Adrenal gland (tissue), 12 donors: ENCODE measurements around the gene RASEF. TPM values are rescaled to one million over a fixed set of nuclear protein-coding genes. Genes with fewer than 3 reads are reported as not detected.
"Not testable (repeated sequence)": the region's sequence is repeated elsewhere in the genome, so short reads cannot be mapped to it uniquely, and the experiment has no call there.

Experiments
- DNase-seq, 7 donors: peaks; one replicate each; pipeline ENCODE4 v3.0.0-alpha.2; 2019 to 2020
- H3K27ac ChIP-seq, 5 donors: fragments of 200-600 bp; sonication (generic) in 4 of 5; 1 replicate in 3 of 5; 2 replicates in 2 of 5; pipeline versions ENCODE4 v1.5.1 to v1.8.0; 2016 to 2020; ENCODE audit warnings: mild to moderate bottlenecking in 1 of 5
- H3K27me3 ChIP-seq: fragments of 200-600 bp; 2 replicates; pipeline ENCODE4 v1.8.0; 2021
- H3K36me3 ChIP-seq, 2 donors: fragments of 200-600 bp; replicated peaks in 1 of 2; 1 replicate in 1 of 2; 2 replicates in 1 of 2; pipeline versions ENCODE4 v1.5.1 to v1.8.0; 2018 to 2022
- H3K4me1 ChIP-seq, 2 donors: fragments of 200-600 bp; replicated peaks in 1 of 2; 1 replicate in 1 of 2; 2 replicates in 1 of 2; pipeline versions ENCODE4 v1.5.1 to v1.8.0; 2018 to 2021
- H3K4me3 ChIP-seq, 4 donors: fragments of 200-600 bp; sonication (generic) in 3 of 4; one replicate each; pipeline ENCODE4 v1.5.1; 2016 to 2018
- H3K9me3 ChIP-seq, 3 donors: fragments of 200-600 bp; sonication (generic) in 1 of 3; replicated peaks in 1 of 3; 1 replicate in 2 of 3; 2 replicates in 1 of 3; pipeline versions ENCODE4 v1.5.1 to v1.8.0; 2016 to 2021
- POLR2A ChIP-seq, 2 donors: fragments of 450-650 bp; IDR thresholded peaks; one replicate each; pipeline ENCODE4 v1.6.1; 2017; ENCODE audit warnings: antibody characterized with exemption in 2 of 2, mild to moderate bottlenecking in 2 of 2, moderate library complexity in 1 of 2
- WGBS, 4 donors: extraction: QIAGEN DNeasy Blood & Tissue Kit in 2 of 4; methylation state at CpG; one replicate each; pipeline versions ENCODE4 v1.1.5 to v1.1.7; 2013 to 2017; 5-methylcytosine and 5-hydroxymethylcytosine counted together
- intact Hi-C, 2 donors: fragments of 100-400 bp; cut with DNase I; formaldehyde crosslinking; loops; one replicate each; pipeline versions ENCODE4 v1.14.1 to v1.15.0; 2022 to 2023
- polyA plus RNA-seq, 3 donors: library from polyadenylated mRNA; stranded (reverse); fragments of 200-250 nt in 2 of 3; fragments of 350-450 nt in 1 of 3; fragmentation: Illumina TruSeq in 1 of 3; extraction: RNeasy Lipid Tissue Mini Kit (QIAGEN cat#74804) in 1 of 3; gene quantifications; one replicate each; pipeline ENCODE4 v1.2.3, GENCODE V29; 2013 to 2014
- total RNA-seq, 9 donors: library from RNA; depleted of rRNA in 4 of 9; stranded (reverse); fragments of >200 nt in 4 of 9; fragments of 120-200 nt in 1 of 9; fragmentation: NEBNext Ultra II Directional in 1 of 9; extraction: Animal tissue kit (Norgen Biotek cat#: 25700) in 1 of 9; gene quantifications; one replicate each; pipeline versions ENCODE4 v1.1.0 to v1.2.4, GENCODE V29; 2013 to 2023
- TF ChIP-seq, protein P1 (sequence below), 6 experiments: fragments of 450-650 bp in 4 of 6; fragments of 200-600 bp in 2 of 6; sonication (generic) in 1 of 6; IDR thresholded peaks; 1 replicate in 5 of 6; 2 replicates in 1 of 6; pipeline versions ENCODE4 v1.5.1 to v1.8.0; 2016 to 2021; ENCODE audit warnings: antibody characterized with exemption in 6 of 6, mild to moderate bottlenecking in 2 of 6, moderate library complexity in 1 of 6
- donor health status: healthy with polysubstance abuse.
- donor health status: Bipolar disorder and iron deficiency.
- donor health status: DM: yes; HTN: yes; CAD: no.
- donor health status: DM: no; HTN: no; CAD: no.
- donor health status: DM: no; HTN: no; CAD: no.
- donor health status: DM: yes; HTN: yes; CAD: no.

The RASEF gene
- total and polyA plus RNA-seq, 12 donors = 0.06 to 1.1 (median 0.29) TPM

DNA sequence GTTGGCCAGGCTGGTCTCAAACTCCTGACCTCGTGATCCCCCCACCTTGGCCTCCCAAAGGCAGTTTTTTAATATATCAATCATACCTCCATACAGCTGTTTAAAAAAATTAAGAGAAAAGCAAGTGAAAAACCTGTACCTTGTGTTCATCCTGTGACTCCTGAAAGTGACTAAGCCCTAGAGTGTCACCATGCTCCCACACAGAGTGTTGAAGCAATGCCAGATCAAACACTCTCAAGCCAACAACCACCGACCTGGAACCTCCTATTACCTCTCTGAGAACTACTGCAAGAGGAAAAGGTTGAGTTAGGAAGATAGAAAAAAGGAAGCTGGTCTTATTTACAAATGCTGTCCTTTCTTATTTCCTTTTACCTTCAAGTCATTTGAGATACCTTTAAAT, 123.5 kb downstream of the RASEF start:
- no peaks in the 10 kb centered on the region for H3K36me3 ChIP-seq
- no peak overlapping the region for H3K27ac ChIP-seq
- TF ChIP-seq, protein P1, sequence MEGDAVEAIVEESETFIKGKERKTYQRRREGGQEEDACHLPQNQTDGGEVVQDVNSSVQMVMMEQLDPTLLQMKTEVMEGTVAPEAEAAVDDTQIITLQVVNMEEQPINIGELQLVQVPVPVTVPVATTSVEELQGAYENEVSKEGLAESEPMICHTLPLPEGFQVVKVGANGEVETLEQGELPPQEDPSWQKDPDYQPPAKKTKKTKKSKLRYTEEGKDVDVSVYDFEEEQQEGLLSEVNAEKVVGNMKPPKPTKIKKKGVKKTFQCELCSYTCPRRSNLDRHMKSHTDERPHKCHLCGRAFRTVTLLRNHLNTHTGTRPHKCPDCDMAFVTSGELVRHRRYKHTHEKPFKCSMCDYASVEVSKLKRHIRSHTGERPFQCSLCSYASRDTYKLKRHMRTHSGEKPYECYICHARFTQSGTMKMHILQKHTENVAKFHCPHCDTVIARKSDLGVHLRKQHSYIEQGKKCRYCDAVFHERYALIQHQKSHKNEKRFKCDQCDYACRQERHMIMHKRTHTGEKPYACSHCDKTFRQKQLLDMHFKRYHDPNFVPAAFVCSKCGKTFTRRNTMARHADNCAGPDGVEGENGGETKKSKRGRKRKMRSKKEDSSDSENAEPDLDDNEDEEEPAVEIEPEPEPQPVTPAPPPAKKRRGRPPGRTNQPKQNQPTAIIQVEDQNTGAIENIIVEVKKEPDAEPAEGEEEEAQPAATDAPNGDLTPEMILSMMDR (IDR thresholded peaks at IDR 0.05) = no peak
- no peak for TF ChIP-seq POLR2A (IDR thresholded peaks at IDR 0.05)
- 41 to 55% (median 48%) methylated on average over 2 of the region's 2 CpGs for WGBS, 4 donors
- H3K9me3 ChIP-seq = no peaks in the 10 kb centered on the region
- no peaks in the 10 kb centered on the region for H3K27me3 ChIP-seq
- intact Hi-C loops = no loop called here
- no peak for DNase-seq
- no peak overlapping the region for H3K4me3 ChIP-seq
- H3K4me1 ChIP-seq = no peaks in the 10 kb centered on the region

DNA sequence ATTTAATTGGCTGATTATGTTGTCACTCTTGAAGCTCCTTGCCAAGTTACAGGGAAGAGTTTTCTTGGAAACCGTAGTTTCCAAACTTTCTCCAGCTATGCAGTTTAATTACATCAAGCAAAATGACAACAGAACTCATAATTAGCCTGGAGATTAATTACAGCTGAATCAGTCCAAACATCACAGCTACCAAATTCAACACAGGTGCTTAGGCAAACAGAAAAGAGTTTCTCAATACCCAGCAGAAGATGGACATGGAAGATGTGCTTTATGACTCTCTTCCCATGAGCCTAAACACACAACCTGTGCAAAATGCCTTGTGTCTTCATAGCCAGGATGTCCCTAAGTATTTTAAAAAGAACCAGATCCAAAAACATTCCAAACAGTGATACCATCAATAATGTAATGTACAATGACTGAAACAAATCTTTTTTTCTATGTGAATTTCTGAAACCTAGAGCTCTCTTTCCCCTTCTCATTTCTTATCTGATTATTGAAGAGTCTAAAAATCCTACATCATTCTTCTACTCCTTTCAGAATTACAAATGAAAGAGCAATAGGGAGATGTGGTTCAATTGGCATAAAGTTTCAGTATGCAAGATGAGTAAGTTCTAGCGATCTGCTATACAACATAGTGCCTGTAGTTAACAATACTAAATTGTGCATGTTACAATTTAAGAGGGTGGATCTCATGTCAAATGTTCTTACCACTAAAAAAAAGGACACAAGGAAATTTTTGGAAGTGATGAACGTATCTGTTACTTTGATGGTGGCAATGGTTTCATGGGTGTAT, 124.3 kb downstream of the RASEF start:
- intact Hi-C loops = no loop called here
- Histone ChIP-seq H3K4me1 (no peaks in the 10 kb centered on the region), H3K4me3 (no peak overlapping the region), H3K9me3 (no peaks in the 10 kb centered on the region), H3K36me3 (no peaks in the 10 kb centered on the region), H3K27ac (no peak overlapping the region), H3K27me3 (no peaks in the 10 kb centered on the region)
- 75 to 80% (median 80%) methylated on average over 3 of the region's 3 CpGs for WGBS, 4 donors
- DNase-seq = no peak
- TF ChIP-seq, protein P1 (IDR thresholded peaks at IDR 0.05) = no peak
- no peak for TF ChIP-seq POLR2A (IDR thresholded peaks at IDR 0.05)

DNA sequence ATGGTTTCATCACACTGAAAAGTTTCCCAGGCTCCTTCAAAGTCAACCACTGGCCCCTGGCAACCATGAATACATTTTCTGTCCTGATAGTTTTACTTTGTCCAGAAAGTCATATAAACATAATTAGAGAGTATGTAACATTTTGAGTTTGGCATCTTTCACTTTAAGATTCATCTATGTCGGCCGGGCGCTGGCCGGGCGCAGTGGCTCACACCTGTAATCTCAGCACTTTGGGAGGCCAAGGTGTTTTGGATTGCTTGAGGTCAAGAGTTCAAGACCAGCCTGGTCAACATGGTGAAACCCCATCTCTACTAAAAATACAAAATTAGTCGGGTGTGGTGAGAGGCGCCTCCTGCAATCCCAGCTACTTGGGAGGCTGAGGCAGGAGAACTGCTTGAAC, 126.4 kb downstream of the RASEF start:
- H3K9me3 ChIP-seq, DNase-seq, intact Hi-C loops, H3K36me3 ChIP-seq, H3K27me3 ChIP-seq, H3K27ac ChIP-seq, H3K4me1 ChIP-seq, H3K4me3 ChIP-seq: not testable (repeated sequence)
- WGBS, 4 donors = 92 to 98% (median 93%) methylated on average over 5 to 7 of the region's 7 CpGs

DNA sequence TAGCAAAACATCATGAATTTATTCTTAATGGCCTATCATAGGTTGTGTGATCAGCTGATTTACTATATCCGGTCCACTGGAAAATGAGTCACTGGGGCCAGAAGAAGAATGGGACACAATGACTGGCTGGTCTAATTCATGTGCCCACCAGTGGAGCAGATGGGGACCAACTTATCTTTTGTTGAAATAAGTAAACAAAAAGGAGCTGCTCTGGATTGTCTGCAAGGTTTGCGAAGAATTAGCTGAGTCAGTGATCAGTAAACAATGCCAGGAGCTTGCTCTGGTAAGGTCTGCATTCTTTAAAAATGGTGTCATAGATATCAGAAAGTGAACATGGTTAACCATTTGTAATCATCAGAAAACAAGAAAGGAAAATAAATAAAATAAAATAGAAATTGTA, 128.0 kb downstream of the RASEF start:
- no peak overlapping the region for H3K4me3 ChIP-seq
- no peak overlapping the region for H3K27ac ChIP-seq
- H3K27me3 ChIP-seq = no peaks in the 10 kb centered on the region
- no peaks in the 10 kb centered on the region for H3K9me3 ChIP-seq
- intact Hi-C loops = no loop called here
- no peak for DNase-seq
- H3K36me3 ChIP-seq = no peaks in the 10 kb centered on the region
- TF ChIP-seq, protein P1 (IDR thresholded peaks at IDR 0.05) = no peak
- TF ChIP-seq POLR2A (IDR thresholded peaks at IDR 0.05) = no peak
- WGBS, 4 donors = 25 to 33% (median 29%) methylated on average over 2 of the region's 2 CpGs
- H3K4me1 ChIP-seq = no peaks in the 10 kb centered on the region

DNA sequence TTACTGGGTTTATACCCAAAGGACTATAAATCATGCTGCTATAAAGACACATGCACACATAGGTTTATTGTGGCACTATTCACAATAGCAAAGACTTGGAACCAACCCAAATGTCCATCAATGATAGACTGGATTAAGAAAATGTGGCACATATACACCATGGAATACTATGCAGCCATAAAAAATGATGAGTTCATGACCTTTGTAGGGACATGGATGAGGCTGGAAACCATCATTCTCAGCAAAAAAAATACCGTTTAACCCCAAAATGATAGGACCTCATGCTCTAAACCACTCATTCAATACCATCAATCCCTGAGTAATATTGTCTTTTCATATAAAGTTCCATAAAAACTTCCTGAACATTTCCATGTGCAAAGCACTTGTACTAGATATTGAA, 128.9 kb downstream of the RASEF start:
- H3K4me1 ChIP-seq, DNase-seq, H3K27ac ChIP-seq, H3K27me3 ChIP-seq, H3K36me3 ChIP-seq, H3K9me3 ChIP-seq, H3K4me3 ChIP-seq, intact Hi-C loops: not testable (repeated sequence)
- WGBS, 4 donors = 45 to 76% (median 55%) methylated on average over 1 of the region's 1 CpG
